Ovary (tissue), 9 donors: ENCODE results near the gene CA10. TPM values are rescaled to one million over a fixed set of nuclear protein-coding genes. Genes with fewer than 3 reads are reported as not detected.

Experiments
- DNase-seq, 5 donors: peaks; one replicate each; pipeline ENCODE4 v3.0.0-alpha.2; 2019 to 2020
- H3K27ac ChIP-seq, 2 donors: fragments of 200-600 bp; one replicate each; pipeline versions ENCODE4 v1.5.1 to v1.8.0; 2019 to 2022
- H3K27me3 ChIP-seq: fragments of 200-600 bp; one replicate; pipeline ENCODE4 v1.8.0; 2022
- H3K36me3 ChIP-seq: fragments of 200-600 bp; sonication (generic); one replicate; pipeline ENCODE4 v1.5.1; 2019
- H3K4me1 ChIP-seq: one replicate; pipeline ENCODE4 v1.8.1; 2013; ENCODE audit warnings: mild to moderate bottlenecking, moderate library complexity; ENCODE audit not compliant: insufficient read depth
- H3K4me3 ChIP-seq: fragments of 200-600 bp; sonication (generic); one replicate; pipeline ENCODE4 v1.5.1; 2017
- H3K9me3 ChIP-seq, 2 donors: fragments of 200-600 bp in 1 of 2; sonication (generic) in 1 of 2; one replicate each; pipeline versions ENCODE4 v1.5.1 to v1.8.1; 2013 to 2019; ENCODE audit warnings: mild to moderate bottlenecking in 1 of 2, moderate library complexity in 1 of 2
- EP300 ChIP-seq: sonication (generic); formaldehyde crosslinking; IDR thresholded peaks from one replicate; pipeline ENCODE4 v1.6.1; 2017; ENCODE audit warnings: antibody characterized with exemption
- POLR2A ChIP-seq: fragments of 450-650 bp; IDR thresholded peaks from one replicate; pipeline ENCODE4 v1.6.1; 2017; ENCODE audit warnings: antibody characterized with exemption, mild to moderate bottlenecking, moderate library complexity
- WGBS, 3 donors: extraction: QIAGEN DNeasy Blood & Tissue Kit in 1 of 3; methylation state at CpG; one replicate each; pipeline versions ENCODE4 v1.1.5 to v1.1.7; 2013 to 2017; 5-methylcytosine and 5-hydroxymethylcytosine counted together
- intact Hi-C, 4 donors: fragments of 100-400 bp; cut with DNase I; formaldehyde crosslinking; loops; one replicate each; pipeline versions ENCODE4 v1.11.0 to v1.15.1; 2022 to 2023
- polyA plus RNA-seq, 2 donors: library from polyadenylated mRNA; stranded (reverse); fragments of 200-250 nt in 1 of 2; fragments of 350-450 nt in 1 of 2; fragmentation: Illumina TruSeq in 1 of 2; extraction: RNeasy Lipid Tissue Mini Kit (QIAGEN cat#74804) in 1 of 2; gene quantifications; one replicate each; pipeline ENCODE4 v1.2.3, GENCODE V29; 2013 to 2014
- total RNA-seq, 7 donors: library from RNA; depleted of rRNA in 2 of 7; stranded (reverse); fragments of >200 nt in 2 of 7; fragmentation: NEBNext Ultra II Directional in 3 of 7; extraction: Animal tissue kit (Norgen Biotek cat#: 25700) in 3 of 7; gene quantifications; one replicate each; pipeline versions ENCODE4 v1.1.0 to v1.2.4, GENCODE V29; 2016 to 2023
- TF ChIP-seq, protein P1 (sequence below), 3 donors: fragments of 450-650 bp in 2 of 3; fragments of 200-600 bp in 1 of 3; IDR thresholded peaks; one replicate each; pipeline versions ENCODE4 v1.5.1 to v1.8.0; 2016 to 2022; ENCODE audit warnings: antibody characterized with exemption in 3 of 3, mild to moderate bottlenecking in 1 of 3
- donor health status: DM: no; HTN: no; CAD: no; lungs with moderate emphysema.
- donor health status: DM: no; HTN: no; CAD: no.
- donor health status: Bipolar disorder and iron deficiency.
- donor health status: DM: yes; HTN: yes; CAD: no.
- donor health status: DM: no; HTN: no; CAD: no.
- donor health status: DM: yes; HTN: yes; CAD: no.

Gene CA10
- total and polyA plus RNA-seq, 9 donors = 0.34 to 4.3 (median 1.2) TPM; not detected in 2

DNA sequence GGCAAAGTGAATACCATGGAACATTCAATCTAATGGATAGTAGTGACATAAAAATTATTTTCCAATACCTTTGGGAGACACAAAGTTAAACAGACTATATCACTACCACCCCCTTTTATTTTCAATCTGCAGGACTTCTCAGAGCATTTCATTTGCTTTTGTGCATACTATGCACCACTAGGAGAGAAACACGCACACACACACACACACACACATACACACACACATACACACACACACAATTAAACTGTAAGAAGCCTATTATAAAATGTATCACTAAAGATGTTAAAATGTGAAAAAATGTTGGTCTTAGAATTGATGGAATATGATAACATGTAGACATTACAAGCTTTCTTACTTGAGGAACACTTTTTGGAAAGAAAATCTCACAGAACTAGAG, 331.4 kb downstream of the CA10 start:
- H3K27me3 ChIP-seq = no peaks in the 10 kb centered on the region
- no peaks in the 10 kb centered on the region for H3K9me3 ChIP-seq
- intact Hi-C loops = no loop called here
- H3K27ac ChIP-seq = no peak overlapping the region
- H3K4me1 ChIP-seq = no peaks in the 10 kb centered on the region
- no peak overlapping the region for H3K4me3 ChIP-seq
- WGBS, 3 donors = 94 to 100% (median 100%) methylated on average over 1 of the region's 1 CpG
- no peaks in the 10 kb centered on the region for H3K36me3 ChIP-seq
- no peak for DNase-seq
- TF ChIP-seq, protein P1, sequence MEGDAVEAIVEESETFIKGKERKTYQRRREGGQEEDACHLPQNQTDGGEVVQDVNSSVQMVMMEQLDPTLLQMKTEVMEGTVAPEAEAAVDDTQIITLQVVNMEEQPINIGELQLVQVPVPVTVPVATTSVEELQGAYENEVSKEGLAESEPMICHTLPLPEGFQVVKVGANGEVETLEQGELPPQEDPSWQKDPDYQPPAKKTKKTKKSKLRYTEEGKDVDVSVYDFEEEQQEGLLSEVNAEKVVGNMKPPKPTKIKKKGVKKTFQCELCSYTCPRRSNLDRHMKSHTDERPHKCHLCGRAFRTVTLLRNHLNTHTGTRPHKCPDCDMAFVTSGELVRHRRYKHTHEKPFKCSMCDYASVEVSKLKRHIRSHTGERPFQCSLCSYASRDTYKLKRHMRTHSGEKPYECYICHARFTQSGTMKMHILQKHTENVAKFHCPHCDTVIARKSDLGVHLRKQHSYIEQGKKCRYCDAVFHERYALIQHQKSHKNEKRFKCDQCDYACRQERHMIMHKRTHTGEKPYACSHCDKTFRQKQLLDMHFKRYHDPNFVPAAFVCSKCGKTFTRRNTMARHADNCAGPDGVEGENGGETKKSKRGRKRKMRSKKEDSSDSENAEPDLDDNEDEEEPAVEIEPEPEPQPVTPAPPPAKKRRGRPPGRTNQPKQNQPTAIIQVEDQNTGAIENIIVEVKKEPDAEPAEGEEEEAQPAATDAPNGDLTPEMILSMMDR (IDR thresholded peaks at IDR 0.05) = no peak
- TF ChIP-seq POLR2A (no peak), EP300 (no peak)

DNA sequence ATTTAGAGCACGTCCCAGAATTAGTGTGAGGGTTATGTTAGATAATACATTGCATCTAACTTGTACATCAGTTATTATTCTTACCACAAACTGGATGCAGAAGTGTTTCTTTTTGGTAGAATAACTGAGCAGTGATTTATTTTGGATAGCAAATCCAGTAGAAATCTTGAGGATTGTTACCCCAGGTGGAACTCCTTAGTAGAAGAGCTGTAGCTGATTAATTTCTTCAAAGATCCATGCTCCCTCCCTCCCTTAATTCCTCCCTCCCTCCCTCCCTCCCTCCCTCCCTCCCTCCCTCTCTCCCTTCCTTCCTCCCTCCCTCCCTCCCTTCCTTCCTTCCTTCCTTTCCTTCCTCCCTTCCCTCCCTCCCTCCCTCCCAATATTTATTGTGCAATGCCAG, 337.7 kb downstream of the CA10 start:
- Histone ChIP-seq H3K4me1 (no peaks in the 10 kb centered on the region), H3K36me3 (no peaks in the 10 kb centered on the region), H3K27me3 (no peaks in the 10 kb centered on the region), H3K27ac (no peak overlapping the region), H3K4me3 (no peak overlapping the region), H3K9me3 (no peaks in the 10 kb centered on the region)
- TF ChIP-seq, protein P1 (IDR thresholded peaks at IDR 0.05) = no peak
- no peak for TF ChIP-seq POLR2A
- TF ChIP-seq EP300 = no peak
- WGBS, 3 donors = 80 to 87% (median 84%) methylated on average over 1 of the region's 1 CpG
- DNase-seq = no peak
- intact Hi-C loops = no loop called here

DNA sequence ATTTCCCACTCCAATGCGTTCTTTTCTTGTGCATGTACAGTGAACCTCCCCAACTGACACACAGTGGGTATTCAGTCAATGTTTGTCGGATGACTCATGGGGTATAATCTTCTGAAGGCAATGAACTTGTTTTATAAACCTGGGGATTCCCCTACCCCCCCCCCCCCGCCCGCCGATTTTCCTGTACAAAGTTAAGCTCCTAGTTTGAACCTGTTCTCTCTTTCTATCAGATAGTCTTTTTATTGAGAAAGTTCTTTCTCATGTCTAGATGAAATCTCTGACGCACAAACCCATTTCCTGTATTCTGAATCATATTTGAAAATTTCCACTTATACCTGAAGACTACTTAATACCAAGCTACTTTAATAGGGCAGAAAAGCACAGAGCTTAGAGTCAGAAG, 338.3 kb downstream of the CA10 start:
- H3K36me3 ChIP-seq = no peaks in the 10 kb centered on the region
- 86 to 92% (median 91%) methylated on average over 5 to 6 of the region's 6 CpGs for WGBS, 3 donors
- H3K4me3 ChIP-seq = no peak overlapping the region
- TF ChIP-seq EP300 = no peak
- no peak for TF ChIP-seq POLR2A
- TF ChIP-seq, protein P1 (IDR thresholded peaks at IDR 0.05) = no peak
- H3K9me3 ChIP-seq = no peaks in the 10 kb centered on the region
- H3K27ac ChIP-seq = no peak overlapping the region
- DNase-seq = no peak
- H3K27me3 ChIP-seq = no peaks in the 10 kb centered on the region
- H3K4me1 ChIP-seq = no peaks in the 10 kb centered on the region
- intact Hi-C loops = no loop called here

DNA sequence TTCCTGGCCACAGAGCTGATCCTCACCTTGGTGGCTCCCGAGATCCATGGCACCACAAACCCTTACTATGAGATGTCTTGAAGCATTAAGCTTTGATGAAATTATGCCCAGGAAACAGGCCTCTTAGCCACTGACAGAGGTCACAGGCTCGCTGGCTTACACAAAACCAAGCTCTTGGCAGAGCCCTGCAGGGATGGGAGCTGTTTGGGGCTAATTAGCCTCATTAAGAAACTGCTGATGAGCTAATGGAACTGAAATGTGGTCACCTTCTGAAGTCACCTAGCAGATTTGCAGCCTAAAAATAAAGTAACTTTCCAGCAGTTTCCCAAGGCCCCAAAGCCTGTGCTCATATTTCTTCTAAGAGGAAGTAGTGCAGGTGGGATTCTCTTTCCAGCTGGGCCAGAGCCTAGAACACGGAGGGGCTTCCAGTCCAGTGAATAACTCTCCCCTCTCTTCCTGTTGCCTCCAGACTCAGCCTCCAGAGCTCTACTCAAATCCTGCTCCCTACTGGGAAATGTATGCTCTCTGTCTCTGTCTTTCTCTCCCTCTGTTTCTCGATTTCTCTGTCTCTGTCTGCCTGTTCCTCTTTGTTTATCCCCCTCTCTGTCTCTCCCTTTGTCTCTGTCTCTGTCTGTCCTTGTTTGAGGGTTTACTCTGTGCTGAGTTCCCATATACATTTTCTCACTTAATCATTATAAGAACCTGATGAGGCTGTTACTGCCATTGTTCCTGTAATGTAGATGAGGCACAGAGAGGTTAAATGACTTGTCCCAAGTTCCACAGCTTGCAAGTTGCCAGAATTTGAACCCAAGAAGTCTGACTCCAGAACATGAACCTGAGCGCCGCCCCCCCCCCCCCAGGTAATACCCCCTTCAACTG, 338.9 kb downstream of the CA10 start:
- 80 to 84% (median 84%) methylated on average over 6 of the region's 6 CpGs for WGBS, 3 donors
- no peaks in the 10 kb centered on the region for H3K9me3 ChIP-seq
- TF ChIP-seq, protein P1 (IDR thresholded peaks at IDR 0.05) = no peak
- TF ChIP-seq EP300 (no peak), POLR2A (no peak)
- no peaks in the 10 kb centered on the region for H3K4me1 ChIP-seq
- H3K27ac ChIP-seq = no peak overlapping the region
- intact Hi-C loops = no loop called here
- H3K36me3 ChIP-seq = no peaks in the 10 kb centered on the region
- DNase-seq = no peak
- no peaks in the 10 kb centered on the region for H3K27me3 ChIP-seq
- H3K4me3 ChIP-seq = no peak overlapping the region
